Neutrophil (primary cell): Measurements from ENCODE around the gene C19orf25.

Experiments used
- H3K27ac ChIP-seq: fragments of 200-600 bp; sonication (generic); 2 replicates; pipeline ENCODE4 v1.5.1; 2016; ENCODE audit warnings: mild to moderate bottlenecking, moderate library complexity
- H3K27me3 ChIP-seq: fragments of 200-600 bp; sonication (generic); 2 replicates; pipeline ENCODE4 v1.6.0; 2016; ENCODE audit warnings: mild to moderate bottlenecking
- H3K36me3 ChIP-seq: fragments of 200-600 bp; sonication (generic); 2 replicates; pipeline ENCODE4 v1.5.1; 2017
- H3K4me1 ChIP-seq, 2 experiments: fragments of 200-600 bp in 1 of 2; sonication (generic) in 1 of 2; 1 replicate in 1 of 2; 2 replicates in 1 of 2; pipeline versions ENCODE4 v1.5.1 to v1.6.1; 2013 to 2016; ENCODE audit warnings: low read depth in 1 of 2, low read length in 1 of 2, mild to moderate bottlenecking in 1 of 2, moderate library complexity in 1 of 2; ENCODE audit not compliant: control insufficient read depth in 1 of 2, insufficient read depth in 1 of 2
- H3K4me3 ChIP-seq, 2 experiments: fragments of 200-600 bp in 1 of 2; sonication (generic) in 1 of 2; 1 replicate in 1 of 2; 2 replicates in 1 of 2; pipeline ENCODE4 v1.5.1; 2013 to 2016; ENCODE audit warnings: low read depth in 1 of 2, low read length in 1 of 2, mild to moderate bottlenecking in 1 of 2, moderate library complexity in 1 of 2
- H3K9me3 ChIP-seq: fragments of 200-600 bp; sonication (generic); 2 replicates; pipeline ENCODE4 v1.5.1; 2016
- TF ChIP-seq, protein P1 (sequence below): fragments of 200-600 bp; sonication (generic); IDR thresholded peaks from 2 replicates; pipeline ENCODE4 v1.5.1; 2016; ENCODE audit warnings: antibody characterized with exemption

Gene C19orf25

GRCh38 chr19:1478934-1479707, at the start of gene C19orf25:
Gene C19orf25 (minus strand): TSS chr19:1479215. CDS start chr19:1478903, 312 bp downstream.
- H3K4me1 ChIP-seq: peaks cover 20 to 22% of the 10 kb centered on the region in 2 experiments
- no peaks in the 10 kb centered on the region for H3K9me3 ChIP-seq
- H3K27ac ChIP-seq: peak within 1 kb of the TSS; percentile 83
- peaks cover 32% of the 10 kb centered on the region for H3K36me3 ChIP-seq
- H3K4me3 ChIP-seq: peak within 1 kb of the TSS; percentile 75 to 97
- TF ChIP-seq, protein P1, sequence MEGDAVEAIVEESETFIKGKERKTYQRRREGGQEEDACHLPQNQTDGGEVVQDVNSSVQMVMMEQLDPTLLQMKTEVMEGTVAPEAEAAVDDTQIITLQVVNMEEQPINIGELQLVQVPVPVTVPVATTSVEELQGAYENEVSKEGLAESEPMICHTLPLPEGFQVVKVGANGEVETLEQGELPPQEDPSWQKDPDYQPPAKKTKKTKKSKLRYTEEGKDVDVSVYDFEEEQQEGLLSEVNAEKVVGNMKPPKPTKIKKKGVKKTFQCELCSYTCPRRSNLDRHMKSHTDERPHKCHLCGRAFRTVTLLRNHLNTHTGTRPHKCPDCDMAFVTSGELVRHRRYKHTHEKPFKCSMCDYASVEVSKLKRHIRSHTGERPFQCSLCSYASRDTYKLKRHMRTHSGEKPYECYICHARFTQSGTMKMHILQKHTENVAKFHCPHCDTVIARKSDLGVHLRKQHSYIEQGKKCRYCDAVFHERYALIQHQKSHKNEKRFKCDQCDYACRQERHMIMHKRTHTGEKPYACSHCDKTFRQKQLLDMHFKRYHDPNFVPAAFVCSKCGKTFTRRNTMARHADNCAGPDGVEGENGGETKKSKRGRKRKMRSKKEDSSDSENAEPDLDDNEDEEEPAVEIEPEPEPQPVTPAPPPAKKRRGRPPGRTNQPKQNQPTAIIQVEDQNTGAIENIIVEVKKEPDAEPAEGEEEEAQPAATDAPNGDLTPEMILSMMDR: no peak
- H3K27me3 ChIP-seq: no peaks in the 10 kb centered on the region

GRCh38 chr19:1527650-1528309, 48.8 kb upstream of the C19orf25 start:
- H3K36me3 ChIP-seq: no peaks in the 10 kb centered on the region
- peaks cover 68% of the 10 kb centered on the region for H3K27me3 ChIP-seq
- no peak overlapping the region for H3K27ac ChIP-seq
- no peak overlapping the region for H3K4me3 ChIP-seq
- no peaks in the 10 kb centered on the region for H3K4me1 ChIP-seq
- TF ChIP-seq, protein P1: no peak
- no peaks in the 10 kb centered on the region for H3K9me3 ChIP-seq

DNA sequence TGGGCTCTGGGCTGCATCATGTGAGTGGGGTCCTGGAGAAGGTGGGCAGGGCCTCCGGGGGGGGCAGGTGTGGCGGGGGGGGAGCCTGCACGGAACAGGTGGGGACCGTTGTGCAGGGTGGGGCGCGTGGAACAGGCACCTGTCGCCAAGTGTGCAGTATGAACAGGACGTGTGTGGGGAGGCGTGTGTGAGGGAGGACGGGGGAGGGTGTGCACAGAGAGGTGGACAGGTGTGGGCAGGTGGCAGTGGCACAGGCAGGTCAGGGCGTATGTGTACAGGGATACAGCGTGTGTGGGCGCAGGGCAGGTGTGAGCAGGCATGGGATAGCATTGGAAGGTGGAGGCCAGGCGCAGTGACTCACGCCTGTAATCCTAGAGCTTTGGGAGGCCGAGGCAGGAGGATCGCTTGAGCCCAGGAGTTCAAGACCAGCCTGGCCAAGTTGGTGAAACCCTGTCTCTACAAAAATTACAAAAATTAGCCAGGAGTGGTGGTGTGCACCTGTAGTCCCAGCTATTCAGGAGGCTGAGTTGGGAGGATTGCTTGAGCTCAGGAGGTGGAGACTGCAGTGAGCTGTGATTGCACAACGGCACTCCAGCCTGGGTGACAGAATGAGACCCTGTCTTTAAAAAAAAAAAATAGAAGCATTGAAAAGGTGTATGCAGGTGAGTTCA, 48.1 kb upstream of the C19orf25 start:
- Histone ChIP-seq H3K4me1 (no peaks in the 10 kb centered on the region), H3K9me3 (no peaks in the 10 kb centered on the region), H3K27me3 (peaks cover 75% of the 10 kb centered on the region), H3K4me3 (no peak overlapping the region), H3K27ac (no peak overlapping the region), H3K36me3 (no peaks in the 10 kb centered on the region)
- TF ChIP-seq, protein P1: no peak

- peaks cover 77% of the 10 kb centered on the region for H3K27me3 ChIP-seq
Observed at GRCh38 chr19:1526066-1526778, 47.2 kb upstream of the C19orf25 start.

GRCh38 chr19:1525343-1525742, 46.3 kb upstream of the C19orf25 start:
- Histone ChIP-seq H3K4me3 (no peak overlapping the region), H3K27ac (no peak overlapping the region), H3K36me3 (no peaks in the 10 kb centered on the region), H3K4me1 (no peaks in the 10 kb centered on the region), H3K27me3 (peaks cover 81% of the 10 kb centered on the region), H3K9me3 (no peaks in the 10 kb centered on the region)
- TF ChIP-seq, protein P1: no peak

More at GRCh38 chr19:1526066-1526778, 47.2 kb upstream of the C19orf25 start:
- Histone ChIP-seq H3K4me3 (no peak overlapping the region), H3K9me3 (no peaks in the 10 kb centered on the region), H3K4me1 (no peaks in the 10 kb centered on the region), H3K27ac (no peak overlapping the region), H3K36me3 (no peaks in the 10 kb centered on the region)
- TF ChIP-seq, protein P1: no peak
